ENCODE data around the gene WDFY2. TPM values are rescaled to one million over a fixed set of nuclear protein-coding genes. Genes with fewer than 3 reads are reported as not detected.

Gene WDFY2
- total RNA-seq, 4 donors from 2014 or later: 12.9 to 23.2 (median 17.1) TPM

GRCh38 chr13:51758691-51759090 is 174.4 kb downstream of the WDFY2 start:
- no peak for TF ChIP-seq CTCF (IDR thresholded peaks at IDR 0.05)
- no peak overlapping the region for H3K27ac ChIP-seq
- H3K4me3 ChIP-seq: no peak overlapping the region
- H3K27me3 ChIP-seq: no peaks in the 10 kb centered on the region
- DNase-seq (ENCODE audit: low spot score in 2 of 2): no peak
- peaks cover 0 to 3% (median 0%) of the 10 kb centered on the region in 4 donors for H3K4me1 ChIP-seq
- no peaks in the 10 kb centered on the region for H3K9me3 ChIP-seq
- H3K36me3 ChIP-seq: peaks cover 0 to 73% (median 10%) of the 10 kb centered on the region in 3 donors
- WGBS, 2 donors: 77 to 91% methylated on average over 6 of the region's 6 CpGs

- no peak for TF ChIP-seq POLR2A (IDR thresholded peaks at IDR 0.05)
- TF ChIP-seq CTCF (IDR thresholded peaks at IDR 0.05): no peak
- TF ChIP-seq EP300 (IDR thresholded peaks at IDR 0.05): no peak
- Histone ChIP-seq H3K9me3 (no peaks in the 10 kb centered on the region), H3K36me3 (peaks cover 0 to 68% (median 10%) of the 10 kb centered on the region in 3 donors), H3K4me1 (peaks cover 0 to 8% (median 2%) of the 10 kb centered on the region in 4 donors), H3K27ac (no peak overlapping the region), H3K4me3 (no peak overlapping the region), H3K27me3 (no peaks in the 10 kb centered on the region)
- DNase-seq (ENCODE audit: low spot score in 2 of 2): no peak
- WGBS, 2 donors: 92 to 93% methylated on average over 5 of the region's 5 CpGs
Measured at GRCh38 chr13:51759240-51759639, 175.0 kb downstream of the WDFY2 start.

- Histone ChIP-seq H3K27me3 (no peaks in the 10 kb centered on the region), H3K4me3 (peak overlapping the region in 1 of 4 donors; percentile 15), H3K4me1 (peaks cover 0 to 22% (median 7%) of the 10 kb centered on the region in 4 donors), H3K27ac (peak overlapping the region in 3 of 4 donors; percentile 13 to 70 (median 49)), H3K36me3 (peaks cover 0 to 60% (median 10%) of the 10 kb centered on the region in 3 donors), H3K9me3 (no peaks in the 10 kb centered on the region)
- peak in 1 of 2 donors; percentile 29 for DNase-seq (ENCODE audit: low spot score in 2 of 2)
- 81 to 91% methylated on average over 12 of the region's 12 CpGs for WGBS, 2 donors
- TF ChIP-seq POLR2A (IDR thresholded peaks at IDR 0.05): peak in 1 of 2 donors; percentile 33
- TF ChIP-seq EP300 (IDR thresholded peaks at IDR 0.05): peak in 1 of 2 donors; percentile 27
- TF ChIP-seq CTCF (IDR thresholded peaks at IDR 0.05): no peak
Measured at GRCh38 chr13:51760592-51760991, 176.3 kb downstream of the WDFY2 start.

- H3K27ac ChIP-seq: peak overlapping the region in 3 of 4 donors; percentile 31 to 70 (median 49)
- no peaks in the 10 kb centered on the region for H3K9me3 ChIP-seq
- H3K36me3 ChIP-seq: peaks cover 0 to 59% (median 10%) of the 10 kb centered on the region in 3 donors
- H3K4me3 ChIP-seq: no peak overlapping the region
- 91 to 93% methylated on average over 16 of the region's 16 CpGs for WGBS, 2 donors
- H3K27me3 ChIP-seq: no peaks in the 10 kb centered on the region
- DNase-seq (ENCODE audit: low spot score in 2 of 2): no peak
- H3K4me1 ChIP-seq: peaks cover 0 to 23% (median 7%) of the 10 kb centered on the region in 4 donors
- TF ChIP-seq CTCF (IDR thresholded peaks at IDR 0.05) (no peak), POLR2A (IDR thresholded peaks at IDR 0.05) (no peak), EP300 (IDR thresholded peaks at IDR 0.05) (no peak)
Measured at GRCh38 chr13:51761643-51762350, 177.5 kb downstream of the WDFY2 start.

GRCh38 chr13:51763486-51763885 is 179.2 kb downstream of the WDFY2 start:
- peak overlapping the region in 3 of 4 donors; percentile 63 to 87 (median 82) for H3K27ac ChIP-seq
- WGBS, 2 donors: 82% methylated on average over 2 of the region's 2 CpGs
- no peaks in the 10 kb centered on the region for H3K27me3 ChIP-seq
- H3K4me1 ChIP-seq: peaks cover 0 to 27% (median 8%) of the 10 kb centered on the region in 4 donors
- no peak overlapping the region for H3K4me3 ChIP-seq
- H3K9me3 ChIP-seq: no peaks in the 10 kb centered on the region
- TF ChIP-seq CTCF (IDR thresholded peaks at IDR 0.05) (no peak), EP300 (IDR thresholded peaks at IDR 0.05) (no peak), POLR2A (IDR thresholded peaks at IDR 0.05) (no peak)
- peaks cover 0 to 55% (median 5%) of the 10 kb centered on the region in 3 donors for H3K36me3 ChIP-seq
- DNase-seq (ENCODE audit: low spot score in 2 of 2): no peak

Data from tibial nerve (tissue), 4 donors.